HepG2 (cell line): ENCODE measurements around the gene EPHB3. TPM values are rescaled to one million over a fixed set of nuclear protein-coding genes. Genes with fewer than 3 reads are reported as not detected.

Experiments used
- ATAC-seq: fragments of 200-7000 bp; cut with Tn5 transposase; 3 replicates; pipeline ENCODE4 v1.9.1; 2020; ENCODE audit warnings: mild to moderate bottlenecking, moderate library complexity
- BruUV-seq: library from RNA; stranded (reverse); fragments of 400-500 nt; replicated peaks from 2 replicates; lab custom pipeline; 2021; lab: Mats Ljungman, UMichigan
- CTCF ChIA-PET: fragments of 300-600 bp; formaldehyde crosslinking; extraction: SDS; loops from one replicate; lab custom pipeline; 2021; ENCODE audit warnings: low total read pairs, inconsistent platforms, low intra/inter-chr PET ratio; lab: Yijun Ruan, JAX
- POLR2A ChIA-PET: fragments of 350-600 bp; sonication (Branson Sonifier 250); formaldehyde crosslinking; loops from one replicate; lab custom pipeline; 2020; ENCODE audit warnings: antibody characterized with exemption, inconsistent platforms; lab: Yijun Ruan, JAX
- DNase-seq: peaks from one replicate; pipeline ENCODE4 v3.0.0-alpha.2; 2015; ENCODE audit warnings: low spot score
- FAIRE-seq: peaks from 3 replicates; lab custom pipeline; 2011; peaks lifted over from hg19 to GRCh38; lab: Jason Lieb, UNC
- H2AFZ ChIP-seq: one replicate; pipeline ENCODE4 v1.6.1; 2011; ENCODE audit warnings: low read length, inconsistent platforms
- H3K27ac ChIP-seq: fragments of 300-600 bp; 3 replicates; pipeline ENCODE4 v1.8.0; 2011; ENCODE audit warnings: mixed run types, mild to moderate bottlenecking, mixed read lengths, low read length, inconsistent platforms; ENCODE audit not compliant: insufficient read depth; ENCODE audit errors: extremely low read length
- H3K27me3 ChIP-seq, 2 experiments: fragments of 200-600 bp in 1 of 2; 2 replicates in 1 of 2; 3 replicates in 1 of 2; pipeline versions ENCODE4 v1.6.0 to v1.8.0; 2011; ENCODE audit warnings: low read length in 2 of 2, mild to moderate bottlenecking in 2 of 2, moderate library complexity in 2 of 2, inconsistent platforms in 1 of 2; ENCODE audit not compliant: insufficient read depth in 2 of 2, control insufficient read depth in 1 of 2
- H3K36me3 ChIP-seq, 2 experiments: fragments of 200-600 bp in 1 of 2; replicated peaks in 1 of 2; 2 replicates in 1 of 2; 3 replicates in 1 of 2; pipeline versions ENCODE4 v1.5.1 to v1.8.0; 2011; ENCODE audit warnings: low read length in 2 of 2, inconsistent platforms in 1 of 2; ENCODE audit not compliant: insufficient read depth in 2 of 2, control insufficient read depth in 1 of 2
- H3K4me1 ChIP-seq: 2 replicates; pipeline ENCODE4 v1.5.1; 2012; ENCODE audit warnings: low read length, inconsistent platforms; ENCODE audit not compliant: insufficient read depth
- H3K4me2 ChIP-seq: 2 replicates; pipeline ENCODE4 v1.6.0; 2011; ENCODE audit warnings: low read depth, low read length, inconsistent platforms
- H3K4me3 ChIP-seq, 3 experiments: fragments of 200-600 bp in 1 of 3; sonication (generic), shearing (Covaris generic) in 1 of 3; replicated peaks in 1 of 3; 2 replicates each; pipeline ENCODE4 v1.5.1; 2011 to 2016; ENCODE audit warnings: low read length in 3 of 3, inconsistent platforms in 2 of 3, low read depth in 2 of 3, mild to moderate bottlenecking in 2 of 3, control low read depth in 1 of 3, mixed read lengths in 1 of 3; ENCODE audit not compliant: insufficient read depth in 1 of 3
- H3K79me2 ChIP-seq: one replicate; pipeline ENCODE4 v1.6.1; 2011; ENCODE audit warnings: low read length, inconsistent platforms; ENCODE audit not compliant: insufficient read depth
- H3K9ac ChIP-seq: 2 replicates; pipeline ENCODE4 v1.6.0; 2011; ENCODE audit warnings: mild to moderate bottlenecking, low read depth, low read length, inconsistent platforms; ENCODE audit not compliant: insufficient read depth
- H3K9me3 ChIP-seq: 2 replicates; pipeline ENCODE4 v1.5.1; 2012; ENCODE audit warnings: mild to moderate bottlenecking, low read length
- H4K20me1 ChIP-seq: 2 replicates; pipeline ENCODE4 v1.6.0; 2011; ENCODE audit warnings: inconsistent platforms, mild to moderate bottlenecking, low read length, moderate library complexity; ENCODE audit not compliant: insufficient read depth
- REST ChIP-seq, 2 experiments: IDR thresholded peaks; 2 replicates each; pipeline ENCODE4 v1.6.1; 2011 to 2012; ENCODE audit warnings: low read length in 2 of 2, borderline replicate concordance in 1 of 2, low read depth in 1 of 2, mild to moderate bottlenecking in 1 of 2, moderate library complexity in 1 of 2
- SNAPC4 ChIP-seq: sonication (generic); formaldehyde crosslinking; IDR thresholded peaks from 2 replicates; pipeline ENCODE4 v1.4.0; 2020; ENCODE audit warnings: mild to moderate bottlenecking, missing genetic modification reagents
- ZNF138 ChIP-seq: sonication (generic); formaldehyde crosslinking; IDR thresholded peaks from 2 replicates; pipeline ENCODE4 v1.5.0; 2020; ENCODE audit warnings: mild to moderate bottlenecking, low read depth, missing genetic modification reagents
- ZNF333 ChIP-seq: sonication (generic); formaldehyde crosslinking; IDR thresholded peaks from 2 replicates; pipeline ENCODE4 v1.4.0; 2020; ENCODE audit warnings: mild to moderate bottlenecking, missing genetic modification reagents, borderline replicate concordance
- ZNF530 ChIP-seq: sonication (generic); formaldehyde crosslinking; IDR thresholded peaks from 2 replicates; pipeline ENCODE4 v1.5.0; 2020; ENCODE audit warnings: low read depth, mild to moderate bottlenecking, missing genetic modification reagents
- ZNF687 ChIP-seq: sonication (generic); formaldehyde crosslinking; IDR thresholded peaks from 2 replicates; pipeline ENCODE4 v1.5.1; 2020; ENCODE audit warnings: mild to moderate bottlenecking, missing genetic modification reagents, moderate library complexity
- WGBS: methylation state at CpG from one replicate; pipeline ENCODE4 v1.1.6; 2017; ENCODE audit warnings: low lambda C conversion rate; 5-methylcytosine and 5-hydroxymethylcytosine counted together
- in situ Hi-C: cut with HindIII; loops from 2 replicates; pipeline ENCODE4 v1.10.0; 2017; ENCODE audit warnings: low pct_unique_long_range_greater_than_20kb; ENCODE audit not compliant: extremely low pct_ligation_motif_present
- intact Hi-C: fragments of 100-400 bp; cut with micrococcal nuclease; formaldehyde crosslinking; loops from one replicate; pipeline ENCODE4 v1.10.0; 2022; ENCODE audit not compliant: unreplicated experiment
- polyA plus RNA-seq, 8 experiments: library from polyadenylated mRNA; depleted of rRNA in 3 of 8; stranded (reverse) in 7 of 8; unstranded in 1 of 8; fragments of >200 nt; fragmentation: Illumina TruSeq in 4 of 8; extraction: Trizol in 4 of 8; gene quantifications; 2 replicates each; pipeline versions ENCODE4 v1.2.1 to v1.2.3, GENCODE V29; 2011 to 2016; ENCODE audit warnings: low read depth in 4 of 8, missing spikeins in 1 of 8, mixed read lengths in 1 of 8; ENCODE audit not compliant: insufficient read depth in 1 of 8
- total RNA-seq, 5 experiments: library from RNA; depleted of rRNA; stranded (reverse); fragments of >200 nt; fragmentation: Illumina TruSeq; extraction: Trizol; gene quantifications; 2 replicates each; pipeline ENCODE4 v1.2.3, GENCODE V29; 2016; ENCODE audit warnings: low read depth in 1 of 5

Gene EPHB3
- total and polyA plus RNA-seq, 2 of the 13 experiments (the other 11 are each of a cell fraction or from before 2014, with no cell fraction given), result 0.01 TPM; not detected in 1

- TF ChIP-seq ZNF138 (no peak), ZNF687 (CRISPR knock-in tag) (no peak)
These were observed 69.4 kb downstream of the EPHB3 start (continued) for GRCh38 chr3:184630861-184631471.

- H3K36me3 ChIP-seq, result no peaks in the 10 kb centered on the region
- WGBS, result 69% methylated on average over 16 of the region's 19 CpGs
- H2AFZ ChIP-seq, result no peak overlapping the region
- CTCF ChIA-PET, result no interaction called here
- no peaks in the 10 kb centered on the region for H4K20me1 ChIP-seq
- H3K4me3 ChIP-seq, result no peak overlapping the region
- H3K79me2 ChIP-seq, result no peaks in the 10 kb centered on the region
- no peaks in the 10 kb centered on the region for H3K9me3 ChIP-seq
- no peak overlapping the region for H3K9ac ChIP-seq
- BruUV-seq, result no TSS peak
- POLR2A ChIA-PET, result no interaction called here
- no peaks in the 10 kb centered on the region for H3K4me1 ChIP-seq
- H3K27ac ChIP-seq, result no peak overlapping the region
- FAIRE-seq (no peak), ATAC-seq (no peak), DNase-seq (no peak)
- no peak overlapping the region for H3K4me2 ChIP-seq
- in situ Hi-C loops, result no loop called here
- H3K27me3 ChIP-seq, result peaks cover 11 to 79% of the 10 kb centered on the region in 2 experiments
- intact Hi-C loops, result no loop called here
- TF ChIP-seq SNAPC4 (CRISPR knock-in tag) (no peak), REST (IDR thresholded peaks at IDR 0.05; ENCODE audit: borderline replicate concordance in 1 of 2, low read depth in 1 of 2, low read length in 2 of 2) (no peak), ZNF333 (no peak), ZNF530 (CRISPR knock-in tag) (no peak)
These were observed 69.9 kb downstream of the EPHB3 start for GRCh38 chr3:184631472-184631861.
